T47D (cell line): Measurements from ENCODE around the gene IGF1R.

ENCODE experiments used
- DNase-seq, 2 experiments: peaks; one replicate each; pipeline versions ENCODE4 v3.0.0 to v3.0.0-alpha.2; 2011 to 2012; ENCODE audit warnings: low read depth in 1 of 2, low spot score in 1 of 2
- JUND ChIP-seq: IDR thresholded peaks from 2 replicates; pipeline ENCODE4 v1.6.1; 2012; ENCODE audit warnings: low read depth
- in situ Hi-C: cut with HindIII; loops from 2 replicates; pipeline ENCODE4 v1.10.0; 2016; ENCODE audit warnings: low sequenced_read_pairs, low pct_unique_long_range_greater_than_20kb

The IGF1R gene

DNA sequence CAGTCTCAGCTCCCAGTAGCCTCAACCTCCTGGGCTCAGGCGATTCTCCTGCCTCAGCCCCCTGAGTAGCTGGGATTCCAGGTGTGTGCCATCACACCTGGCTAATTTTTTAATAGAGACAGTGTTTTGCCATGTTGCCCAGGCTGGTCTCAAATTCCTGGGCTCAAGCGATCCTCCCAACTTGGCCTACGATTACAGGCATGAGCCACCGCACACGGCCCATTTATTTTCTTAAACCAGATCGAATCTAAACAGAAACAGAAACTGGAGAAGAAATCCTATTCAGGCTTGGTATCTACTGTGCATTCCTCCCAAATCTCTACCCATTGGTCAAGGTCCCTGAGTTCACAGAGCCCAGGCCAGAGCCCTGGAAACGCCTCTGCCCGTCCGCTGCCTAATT is 285.1 kb downstream of the IGF1R start:
- no peak for TF ChIP-seq JUND
- DNase-seq: no peak
- in situ Hi-C loops: no loop called here

DNA sequence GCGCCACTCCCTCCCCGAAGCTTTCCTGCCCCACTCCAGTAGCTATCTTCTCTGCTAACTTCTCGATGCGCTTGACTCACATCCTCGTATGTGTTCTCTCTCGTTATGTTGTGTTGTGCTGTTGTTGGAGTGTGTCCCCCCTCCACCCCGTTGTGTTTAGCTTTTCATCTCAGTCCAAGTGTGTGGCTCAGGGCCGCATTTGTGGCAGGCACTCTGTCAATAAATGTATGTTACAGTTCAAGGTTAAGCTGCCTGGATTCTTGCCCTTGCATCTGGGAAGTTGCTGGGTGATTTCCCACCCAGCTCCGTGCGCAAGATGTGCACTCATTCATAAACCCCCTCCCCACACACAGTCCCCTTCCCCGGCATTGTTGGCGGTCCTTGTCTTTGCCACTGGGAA is 287.4 kb downstream of the IGF1R start:
- in situ Hi-C loops: no loop called here
- TF ChIP-seq JUND: no peak

GRCh38 chr15:98937413-98938104 is 289.2 kb downstream of the IGF1R start:
- no peak for DNase-seq
- in situ Hi-C loops: no loop called here
- no peak for TF ChIP-seq JUND

More for the DNA sequence above, 287.4 kb downstream of the IGF1R start:
- no peak for DNase-seq

DNA sequence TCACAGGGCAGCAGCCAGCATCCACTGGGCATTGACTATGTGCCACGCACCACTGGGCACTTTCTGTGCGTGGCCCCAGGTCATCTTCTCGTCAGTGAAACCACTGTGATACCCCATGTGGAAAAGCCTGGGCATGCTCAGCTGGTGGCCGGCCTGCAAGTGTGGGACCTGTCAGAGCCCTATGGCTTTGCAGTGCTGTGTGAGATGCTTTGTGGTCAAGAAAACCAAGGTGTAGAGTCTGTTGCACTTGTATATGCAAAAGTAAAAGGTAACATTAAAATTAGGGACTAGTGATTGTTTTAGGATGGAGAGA is 289.7 kb downstream of the IGF1R start:
- no peak for DNase-seq
- TF ChIP-seq JUND: no peak
- in situ Hi-C loops: no loop called here

DNA sequence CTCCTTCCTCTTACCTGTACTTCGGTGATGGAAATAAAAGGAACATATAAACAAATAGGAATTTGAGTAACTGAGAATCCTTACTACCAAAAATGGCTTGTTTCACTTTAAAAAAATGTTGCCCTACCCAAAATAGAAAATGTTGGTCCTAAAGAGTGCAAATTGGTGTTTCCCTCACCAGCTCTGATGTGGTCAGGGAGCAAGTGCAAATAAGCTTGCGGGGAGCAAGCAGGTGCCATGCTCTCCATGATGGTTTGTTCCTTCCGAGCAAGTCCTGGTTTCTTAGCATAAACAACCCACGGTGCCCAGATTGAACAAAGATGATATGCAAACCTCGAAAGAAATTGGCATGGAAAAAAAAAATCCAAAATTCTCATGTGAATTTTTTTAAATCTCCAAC is 290.5 kb downstream of the IGF1R start:
- DNase-seq: no peak
- no peak for TF ChIP-seq JUND
- in situ Hi-C loops: no loop called here

DNA sequence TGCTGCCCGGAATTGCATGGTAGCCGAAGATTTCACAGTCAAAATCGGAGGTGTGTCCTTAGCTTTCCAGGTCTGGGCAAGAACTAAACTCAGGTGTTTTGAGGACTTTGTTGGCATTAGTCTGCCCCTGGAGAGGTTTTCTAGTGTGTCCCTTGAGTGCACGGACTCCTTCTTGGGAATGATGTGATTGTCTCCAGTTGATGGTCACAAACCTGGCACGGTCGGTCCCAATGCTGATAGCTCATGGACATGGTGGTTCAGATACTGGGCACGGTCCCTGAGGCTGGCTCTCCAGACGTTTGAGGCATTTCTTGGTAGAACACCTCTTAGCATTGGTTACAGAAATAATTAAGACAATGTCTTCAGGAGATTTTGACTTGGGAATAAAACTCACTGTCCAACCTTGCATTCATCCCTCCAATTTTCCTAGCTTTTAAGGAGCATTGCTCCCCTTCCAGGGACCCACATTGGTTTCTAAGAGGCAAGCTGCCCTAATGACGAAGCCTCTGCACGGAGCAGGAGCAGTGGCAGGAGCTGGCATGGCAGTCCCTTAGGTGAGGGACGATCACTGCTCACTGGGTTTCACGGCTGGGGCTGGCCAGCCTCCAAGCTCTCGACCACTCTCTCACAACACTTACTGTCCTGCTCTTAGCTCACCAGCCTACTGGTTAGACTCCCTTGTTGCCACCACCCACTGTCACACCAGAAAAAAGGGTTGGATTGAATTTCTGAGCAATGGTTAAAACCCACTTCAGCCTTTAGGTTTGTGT is 291.2 kb downstream of the IGF1R start:
- no peak for DNase-seq
- TF ChIP-seq JUND: no peak
- in situ Hi-C loops: no loop called here

- in situ Hi-C loops: no loop called here
- TF ChIP-seq JUND: no peak
- DNase-seq: peak; percentile 36 to 74
Observed at GRCh38 chr15:98941595-98942255, 293.4 kb downstream of the IGF1R start.

GRCh38 chr15:98942431-98942830 is 294.1 kb downstream of the IGF1R start:
- in situ Hi-C loops: no loop called here
- no peak for TF ChIP-seq JUND
- DNase-seq: no peak

DNA sequence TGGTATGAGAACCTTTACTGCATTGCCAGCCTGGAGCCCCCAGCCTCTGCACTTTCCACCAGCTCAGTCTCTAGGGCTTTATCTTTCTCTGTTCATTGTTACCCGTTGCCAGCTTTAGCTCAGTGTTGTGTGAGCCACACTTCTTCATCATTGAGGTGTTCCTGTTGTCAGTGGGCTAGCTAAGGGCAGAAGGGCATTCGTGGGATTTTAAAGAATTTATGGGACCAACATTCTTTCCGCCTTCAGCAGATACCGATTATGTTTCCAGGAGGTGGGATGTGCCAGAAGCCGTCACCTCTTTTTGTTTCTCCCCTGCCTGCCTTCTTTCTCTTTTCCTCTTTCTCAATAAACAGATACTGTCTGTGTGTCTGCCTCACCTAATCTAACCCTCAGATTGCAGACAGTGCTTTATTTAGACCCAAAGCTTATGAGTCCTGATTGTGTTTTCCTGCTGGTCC is 294.7 kb downstream of the IGF1R start:
- in situ Hi-C loops: no loop called here
- DNase-seq: no peak

DNA sequence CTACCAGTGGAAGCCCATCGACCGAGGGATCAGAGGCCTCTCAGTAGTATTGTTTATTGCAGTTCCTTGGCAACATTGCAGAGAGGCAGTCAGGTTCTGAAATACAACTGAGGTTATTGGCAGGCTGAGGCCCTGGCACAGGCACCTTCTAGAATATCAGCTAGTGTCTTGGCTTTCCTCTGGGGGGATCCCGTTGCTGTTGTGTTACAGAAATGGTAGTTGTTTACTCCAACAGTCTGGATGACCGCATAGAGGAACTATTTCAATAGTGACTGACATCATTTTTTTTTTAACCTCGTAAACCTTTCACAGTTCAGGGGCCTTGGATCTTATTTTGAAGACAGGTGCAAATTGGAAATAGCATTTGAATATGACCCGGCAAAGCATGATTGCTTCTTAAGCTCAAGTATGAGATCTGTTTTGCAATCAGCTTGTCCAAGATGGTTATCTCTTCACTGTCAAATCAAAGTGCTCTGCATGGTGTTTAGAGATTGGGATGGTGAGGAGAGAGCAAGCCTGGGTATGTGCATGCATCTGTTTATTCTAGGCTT is 295.3 kb downstream of the IGF1R start:
- no peak for DNase-seq
- in situ Hi-C loops: no loop called here
- no peak; the same call in 1 of the 2 replicates for TF ChIP-seq JUND

More for the DNA sequence above, 294.7 kb downstream of the IGF1R start:
- TF ChIP-seq JUND: no peak

DNA sequence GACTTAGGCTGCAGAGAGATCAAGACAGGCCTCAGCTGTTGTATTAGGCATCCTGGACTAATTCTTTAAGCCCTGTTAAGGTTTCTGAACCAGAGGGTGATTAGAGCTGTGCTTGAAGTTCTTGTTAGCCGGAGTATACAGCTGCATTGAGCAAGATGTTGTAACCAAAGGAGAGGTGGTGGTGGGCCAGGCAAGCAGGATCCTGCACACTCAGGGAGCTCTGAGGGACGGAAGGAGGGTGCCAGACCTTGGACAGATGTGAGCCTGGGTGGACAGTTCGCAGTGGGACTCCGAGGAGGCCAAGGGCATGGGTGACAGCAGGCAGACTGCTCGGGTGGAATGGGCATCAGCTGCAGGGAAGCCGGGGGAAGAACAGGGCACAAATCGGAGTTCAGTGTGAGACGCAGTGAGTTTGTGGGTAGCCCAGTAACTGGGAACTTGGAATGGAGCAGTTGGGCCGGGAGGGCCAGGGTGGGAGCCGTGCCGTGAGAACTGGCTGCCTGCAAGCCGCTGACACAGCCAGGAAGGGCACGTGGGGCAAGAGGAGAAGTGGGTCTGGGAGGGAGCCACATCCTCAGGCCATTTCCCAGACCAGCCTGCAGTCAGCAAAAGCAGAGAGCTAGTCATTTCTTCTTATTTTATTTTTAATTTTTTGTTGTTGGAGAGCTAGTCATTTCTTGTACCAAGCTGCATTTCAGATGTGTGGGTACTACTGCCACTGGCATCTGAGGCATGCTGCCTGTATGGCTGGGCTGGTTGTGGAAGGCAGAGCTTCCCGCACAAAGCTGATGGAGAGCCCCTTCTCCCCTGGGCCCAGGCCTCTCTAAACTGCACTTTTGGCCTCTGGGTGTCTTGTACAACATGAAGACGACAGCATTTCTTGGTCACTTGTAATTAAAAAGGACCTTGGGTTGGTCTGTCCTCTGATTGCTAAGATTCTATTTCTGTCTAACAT is 298.2 kb downstream of the IGF1R start:
- DNase-seq: no peak
- in situ Hi-C loops: no loop called here
- no peak for TF ChIP-seq JUND

GRCh38 chr15:98948456-98948855 is 300.1 kb downstream of the IGF1R start:
- in situ Hi-C loops: no loop called here
- TF ChIP-seq JUND: no peak
- DNase-seq: no peak
